NB4 (cell line): ENCODE results near the gene EIF2B4.

Source experiments
- DNase-seq: peaks from one replicate; pipeline ENCODE4 v3.0.0; 2010; ENCODE audit warnings: low read depth
- H3K4me3 ChIP-seq: one replicate; pipeline ENCODE4 v1.5.1; 2011; ENCODE audit warnings: mild to moderate bottlenecking, low read depth, low read length, moderate library complexity
- CTCF ChIP-seq: IDR thresholded peaks from one replicate; pipeline ENCODE4 v1.5.1; 2012; ENCODE audit warnings: low read depth, low read length
- MAX ChIP-seq: IDR thresholded peaks from 2 replicates; pipeline ENCODE4 v1.6.1; 2011; ENCODE audit warnings: low read depth, low read length
- MYC ChIP-seq: IDR thresholded peaks from 2 replicates; pipeline ENCODE4 v1.6.1; 2011; ENCODE audit warnings: low read depth, low read length
- POLR2A ChIP-seq: IDR thresholded peaks from 2 replicates; pipeline ENCODE4 v1.6.1; 2011; ENCODE audit warnings: mild to moderate bottlenecking; ENCODE audit not compliant: insufficient read length; ENCODE audit errors: extremely low read depth

The EIF2B4 gene

GRCh38 chr2:27407798-27408491 lies 37.8 kb upstream of the EIF2B4 start:
- peak overlapping the region; percentile 93 for H3K4me3 ChIP-seq
- TF ChIP-seq POLR2A (no peak), CTCF (peak; percentile 33)
- peak; percentile 74 for DNase-seq

- no peak for TF ChIP-seq POLR2A
- no peak for TF ChIP-seq CTCF
- TF ChIP-seq MAX = no peak
- TF ChIP-seq MYC = no peak
- no peak overlapping the region for H3K4me3 ChIP-seq
- peak; percentile 20 for DNase-seq
Observed at GRCh38 chr2:27400348-27401135, 30.4 kb upstream of the EIF2B4 start.

GRCh38 chr2:27398962-27399361 lies 28.8 kb upstream of the EIF2B4 start:
- no peak for TF ChIP-seq MAX
- TF ChIP-seq CTCF = no peak
- no peak for TF ChIP-seq MYC
- no peak for TF ChIP-seq POLR2A
- no peak overlapping the region for H3K4me3 ChIP-seq

GRCh38 chr2:27393225-27393624 lies 23.1 kb upstream of the EIF2B4 start:
- H3K4me3 ChIP-seq = no peak overlapping the region
- TF ChIP-seq MYC = no peak
- no peak for TF ChIP-seq POLR2A
- no peak for TF ChIP-seq CTCF
- no peak for TF ChIP-seq MAX
- DNase-seq = no peak

More at GRCh38 chr2:27398962-27399361, 28.8 kb upstream of the EIF2B4 start:
- no peak for DNase-seq

GRCh38 chr2:27390822-27391679 lies 20.9 kb upstream of the EIF2B4 start:
- H3K4me3 ChIP-seq = no peak overlapping the region
- no peak for DNase-seq
- TF ChIP-seq POLR2A (no peak), CTCF (no peak), MAX (no peak), MYC (no peak)
